ENCODE data around the gene HSPB7. TPM values are rescaled to one million over a fixed set of nuclear protein-coding genes. Genes with fewer than 3 reads are reported as not detected.

The HSPB7 gene
- total RNA-seq: not detected in 2 replicates

GRCh38 chr1:16017461-16018303 is at the start of gene HSPB7:
Gene HSPB7 (minus strand): TSS chr1:16018043. CDS start chr1:16017963, 80 bp downstream.

GRCh38 chr1:16043521-16043920 is 25.7 kb upstream of the HSPB7 start, which contains the start of gene CLCNKB:
Gene CLCNKB (plus strand): TSS chr1:16043782. CDS start chr1:16044493, 711 bp downstream.

DNA sequence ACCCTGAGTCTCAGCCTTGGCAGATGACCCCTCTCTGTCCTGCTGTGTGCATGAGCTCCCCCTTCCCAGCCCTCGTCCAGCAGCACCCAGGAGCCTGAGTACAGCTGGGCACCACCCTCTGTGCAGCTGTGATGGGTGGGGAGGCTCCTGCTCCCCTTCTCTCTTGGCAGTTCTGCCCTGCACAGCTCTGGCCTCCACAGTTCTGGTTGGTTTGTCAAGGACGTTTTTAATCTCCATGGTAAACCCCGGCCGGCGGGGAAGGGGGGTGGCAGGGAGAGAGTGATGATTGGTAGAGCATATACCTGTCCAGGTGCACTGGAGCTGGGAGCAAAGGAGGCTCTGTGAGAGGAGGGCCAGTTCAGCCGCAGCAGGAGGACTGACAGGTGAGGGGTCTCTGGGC is 3.8 kb upstream of the HSPB7 start, which contains the start of gene CLCNKA:
Gene CLCNKA (plus strand): TSS at position 356 of the 400 bp plus-strand sequence. CDS start 584 bp downstream, outside the sequence.

GRCh38 chr1:15975805-15976680 is 41.8 kb downstream of the HSPB7 start, which contains the start of gene ZBTB17:
Gene ZBTB17 (minus strand): TSS chr1:15976101. CDS start chr1:15948495, 27,606 bp downstream.

Other genes with a start within 250 kb of the HSPB7 start
- gene UQCRHL, start 210.4 kb downstream of the HSPB7 start, total RNA-seq: 1.1 and 2.0 TPM in 2 replicates
- gene SPEN, start 170.3 kb downstream of the HSPB7 start, total RNA-seq: 14.5 and 14.8 TPM in 2 replicates
- gene ZBTB17, start 41.9 kb downstream of the HSPB7 start, total RNA-seq: 18.4 and 24.5 TPM in 2 replicates
- not detected in 2 replicates for gene SRARP, start 13.8 kb downstream of the HSPB7 start, total RNA-seq
- gene CLCNKA, start 4.0 kb upstream of the HSPB7 start, total RNA-seq: not detected in 2 replicates
- gene CLCNKB, start 25.7 kb upstream of the HSPB7 start, total RNA-seq: not detected in 2 replicates
- gene FAM131C, start 55.6 kb upstream of the HSPB7 start, total RNA-seq: 0.15 and 1.6 TPM in 2 replicates
- gene EPHA2, start 138.0 kb upstream of the HSPB7 start, total RNA-seq: 110 and 129 TPM in 2 replicates
- gene ARHGEF19, start 194.6 kb upstream of the HSPB7 start, total RNA-seq: 3.3 and 4.9 TPM in 2 replicates
- 4.7 and 7.7 TPM in 2 replicates for gene CPLANE2, start 219.1 kb upstream of the HSPB7 start, total RNA-seq

Data from hair follicular keratinocyte (primary cell).